ES-I3 (cell line): ENCODE data around the gene OPA3.
A peak's percentile ranks its signal among the peaks of the same experiment; 100 is the strongest.

Source experiments
- H3K36me3 ChIP-seq: 2 replicates; pipeline ENCODE4 v1.6.1; 2013; ENCODE audit warnings: mild to moderate bottlenecking, low read length, control low read depth, moderate library complexity; ENCODE audit not compliant: insufficient read depth
- H3K4me1 ChIP-seq: 2 replicates; pipeline ENCODE4 v1.6.1; 2013; ENCODE audit warnings: mild to moderate bottlenecking, control low read depth, low read length; ENCODE audit not compliant: insufficient read depth
- H3K9ac ChIP-seq: 2 replicates; pipeline ENCODE4 v1.6.1; 2013; ENCODE audit warnings: low read depth, mild to moderate bottlenecking, low read length, moderate library complexity
- H3K9me3 ChIP-seq: 2 replicates; pipeline ENCODE4 v1.6.1; 2013; ENCODE audit warnings: mild to moderate bottlenecking, low read length, moderate library complexity; ENCODE audit not compliant: control insufficient read depth, insufficient read depth

OPA3 gene

DNA sequence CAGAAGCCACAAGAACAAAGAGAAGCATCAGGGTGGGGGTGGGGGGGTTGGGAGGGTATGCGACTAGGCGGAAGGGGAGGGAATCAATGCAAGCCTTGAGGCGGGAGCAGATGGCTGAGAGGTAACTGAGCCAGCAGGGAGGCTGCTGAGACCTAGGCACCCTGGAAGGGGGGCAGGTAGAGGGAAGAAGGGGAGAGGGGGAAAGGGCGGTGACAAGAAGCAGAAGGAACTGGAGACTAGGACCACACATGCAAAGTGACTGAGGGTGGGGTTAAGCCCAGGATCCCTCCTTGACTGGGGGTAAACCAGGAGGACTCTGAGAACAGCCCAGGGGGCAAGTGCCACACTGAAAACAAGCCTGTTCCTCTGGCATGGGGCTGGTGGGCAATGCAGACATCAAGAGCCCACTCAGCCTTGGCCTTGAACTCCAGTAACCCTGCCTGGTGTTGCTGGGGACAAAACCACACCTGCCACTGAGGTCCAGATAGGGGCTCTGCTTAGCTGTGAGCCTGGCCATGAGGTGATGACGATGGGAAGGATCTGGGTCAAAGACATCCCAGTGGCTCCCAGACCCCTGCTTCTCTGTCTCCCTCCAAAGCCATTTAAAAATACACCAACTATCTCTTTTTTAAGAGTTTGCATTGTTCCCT is 20.3 kb downstream of the OPA3 start:
- Histone ChIP-seq H3K4me1 (peaks cover 11% of the 10 kb centered on the region), H3K9ac (peak overlapping the region; percentile 5; the same call in 1 of the 2 replicates), H3K9me3 (no peaks in the 10 kb centered on the region), H3K36me3 (no peaks in the 10 kb centered on the region)

DNA sequence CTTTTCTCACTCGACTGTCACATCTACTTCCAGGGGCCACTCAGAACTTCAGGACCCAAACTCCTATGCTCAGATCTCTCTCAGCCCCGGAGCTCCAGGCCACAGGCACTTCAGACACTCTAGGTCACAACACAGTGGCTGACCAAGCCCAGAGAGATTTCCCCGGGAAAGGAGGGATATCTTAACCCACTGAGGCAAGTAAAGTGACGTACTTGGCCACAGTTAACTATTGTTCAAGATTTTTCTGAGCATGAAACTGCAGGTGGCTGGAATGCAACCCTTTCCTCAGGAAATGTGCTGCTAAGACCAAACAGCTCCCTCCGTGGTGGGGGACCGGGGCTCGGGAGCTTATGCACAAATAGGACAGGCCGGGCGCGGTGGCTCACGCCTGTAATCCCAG is 23.9 kb downstream of the OPA3 start:
- Histone ChIP-seq H3K9ac (no peak overlapping the region), H3K4me1 (peaks cover 6% of the 10 kb centered on the region), H3K9me3 (no peaks in the 10 kb centered on the region), H3K36me3 (no peaks in the 10 kb centered on the region)

DNA sequence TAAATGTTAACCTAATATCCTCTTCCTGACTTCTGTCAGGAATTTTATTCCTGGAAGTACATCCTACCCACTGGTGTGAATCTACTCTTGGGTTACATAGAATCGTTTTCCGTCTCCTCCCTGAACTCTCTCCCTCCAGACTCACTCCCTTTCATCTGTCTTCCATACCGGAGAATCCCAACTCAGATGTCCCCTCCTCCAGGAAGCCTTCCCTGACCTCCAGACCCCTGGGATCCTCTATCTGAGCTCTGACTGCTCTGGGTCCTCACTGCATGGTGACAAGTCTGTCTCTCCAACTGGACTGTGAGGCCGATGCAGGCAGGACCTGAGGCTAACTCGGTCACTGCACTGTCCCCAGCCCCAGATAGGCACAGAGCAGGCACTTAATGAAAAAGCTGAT is 24.6 kb downstream of the OPA3 start:
- H3K4me1 ChIP-seq, result peaks cover 6% of the 10 kb centered on the region
- no peaks in the 10 kb centered on the region for H3K9me3 ChIP-seq
- no peaks in the 10 kb centered on the region for H3K36me3 ChIP-seq
- no peak overlapping the region for H3K9ac ChIP-seq

DNA sequence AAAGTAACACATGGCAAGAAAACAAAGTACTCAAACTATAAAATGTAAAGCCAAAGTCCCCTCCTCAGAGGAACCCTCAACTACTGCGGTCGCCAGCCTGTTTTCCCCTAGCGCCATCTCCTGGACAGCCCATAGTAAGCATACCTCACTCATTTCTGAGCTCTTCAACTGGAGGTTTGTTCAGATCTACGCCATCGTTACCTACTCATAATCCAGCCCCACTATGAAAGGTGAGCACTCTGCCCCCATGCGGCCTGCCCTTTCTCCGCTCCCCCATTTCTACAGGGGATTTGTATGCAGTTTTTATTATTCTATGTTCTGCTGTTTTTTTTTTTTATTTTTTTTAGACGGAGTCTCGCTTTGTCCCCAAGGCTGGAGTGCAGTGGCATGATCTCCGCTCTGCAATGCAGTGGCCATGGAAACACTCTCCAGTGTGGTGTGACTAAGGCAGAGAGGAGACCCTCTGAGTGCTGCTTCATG is 26.2 kb downstream of the OPA3 start:
- H3K9ac ChIP-seq, result no peak overlapping the region
- no peaks in the 10 kb centered on the region for H3K36me3 ChIP-seq
- H3K9me3 ChIP-seq, result no peaks in the 10 kb centered on the region
- H3K4me1 ChIP-seq, result no peaks in the 10 kb centered on the region

DNA sequence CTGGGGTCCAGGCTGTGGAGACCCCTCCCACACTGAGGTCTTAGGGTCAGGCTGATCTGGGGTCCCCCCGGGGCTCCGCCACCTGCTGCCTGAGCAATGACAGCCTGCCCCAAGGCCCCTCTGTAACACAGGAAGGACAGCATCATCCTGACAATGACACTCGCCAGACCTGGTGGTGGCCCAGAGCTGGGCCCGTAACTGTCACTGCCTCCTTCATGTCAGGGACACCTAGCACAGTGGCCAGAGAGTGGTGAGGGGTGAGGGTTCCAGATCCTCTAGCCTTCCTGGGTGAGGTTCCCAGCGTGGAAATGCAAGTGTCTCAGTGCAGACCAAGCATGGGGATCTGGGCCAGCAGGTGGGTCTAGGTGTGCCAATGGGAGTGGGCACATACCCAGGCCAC is 27.8 kb downstream of the OPA3 start:
- no peaks in the 10 kb centered on the region for H3K9me3 ChIP-seq
- no peaks in the 10 kb centered on the region; the same call in 1 of the 2 replicates for H3K4me1 ChIP-seq
- no peaks in the 10 kb centered on the region for H3K36me3 ChIP-seq
- no peak overlapping the region for H3K9ac ChIP-seq

GRCh38 chr19:45554481-45554880 is 30.1 kb downstream of the OPA3 start:
- no peaks in the 10 kb centered on the region; the same call in 1 of the 2 replicates for H3K4me1 ChIP-seq
- H3K9me3 ChIP-seq, result no peaks in the 10 kb centered on the region
- no peak overlapping the region for H3K9ac ChIP-seq
- H3K36me3 ChIP-seq, result no peaks in the 10 kb centered on the region

DNA sequence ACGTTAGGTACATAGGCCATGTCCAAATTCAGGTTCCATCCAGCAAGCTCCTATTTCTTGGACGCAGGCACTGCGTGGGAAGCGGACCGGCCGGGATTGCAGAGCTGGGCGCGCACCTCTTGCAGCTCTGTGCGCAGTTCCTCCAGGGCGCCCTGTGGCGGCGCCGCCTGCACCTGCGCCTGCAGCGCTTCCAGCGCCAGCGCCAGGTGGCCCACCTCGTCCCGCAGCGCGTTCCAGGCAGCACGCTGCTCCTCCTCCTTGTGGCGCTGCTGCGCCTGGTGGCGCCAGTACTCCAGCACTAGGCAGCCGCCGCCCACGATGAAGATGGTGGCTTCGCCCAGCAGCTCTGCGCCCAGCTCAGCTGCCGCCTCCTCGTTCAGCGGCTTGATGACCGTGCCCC is 31.1 kb downstream of the OPA3 start:
- Histone ChIP-seq H3K4me1 (no peaks in the 10 kb centered on the region; the same call in 1 of the 2 replicates), H3K36me3 (no peaks in the 10 kb centered on the region), H3K9ac (peak overlapping the region; percentile 24; the same call in 1 of the 2 replicates), H3K9me3 (no peaks in the 10 kb centered on the region)

DNA sequence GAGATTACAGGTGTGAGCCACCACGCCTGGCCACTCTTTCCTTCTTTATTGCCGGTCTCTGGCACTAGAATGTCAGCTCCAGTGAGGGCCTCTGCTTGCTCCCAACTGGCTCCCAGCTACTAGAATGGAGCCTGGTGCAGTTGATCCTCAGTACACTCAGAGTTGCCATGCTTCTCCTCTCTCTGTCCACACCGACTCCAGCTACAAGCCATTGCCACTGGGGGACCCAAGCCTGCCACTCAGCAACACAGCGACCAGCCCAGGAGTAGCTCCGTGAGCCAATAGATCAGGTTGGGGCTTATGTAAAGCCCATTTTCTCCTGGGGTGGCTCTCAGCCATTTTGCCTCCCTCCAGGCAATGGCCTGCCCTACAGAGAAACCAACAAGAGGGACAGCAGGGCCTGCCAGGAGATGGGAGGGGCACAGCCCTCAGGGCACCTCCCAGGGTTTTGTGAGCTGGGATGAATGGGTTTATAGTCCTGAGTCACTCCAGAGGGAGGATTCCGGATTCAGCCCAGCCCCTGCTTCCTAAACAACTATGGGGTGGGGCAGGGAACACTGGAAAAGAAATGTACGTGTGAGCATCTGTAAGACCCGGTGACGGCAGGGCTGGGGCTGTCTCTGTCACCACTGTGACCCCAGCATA is 36.5 kb downstream of the OPA3 start:
- no peaks in the 10 kb centered on the region for H3K9me3 ChIP-seq
- no peaks in the 10 kb centered on the region; the same call in 1 of the 2 replicates for H3K4me1 ChIP-seq
- no peaks in the 10 kb centered on the region for H3K36me3 ChIP-seq
- no peak overlapping the region for H3K9ac ChIP-seq

DNA sequence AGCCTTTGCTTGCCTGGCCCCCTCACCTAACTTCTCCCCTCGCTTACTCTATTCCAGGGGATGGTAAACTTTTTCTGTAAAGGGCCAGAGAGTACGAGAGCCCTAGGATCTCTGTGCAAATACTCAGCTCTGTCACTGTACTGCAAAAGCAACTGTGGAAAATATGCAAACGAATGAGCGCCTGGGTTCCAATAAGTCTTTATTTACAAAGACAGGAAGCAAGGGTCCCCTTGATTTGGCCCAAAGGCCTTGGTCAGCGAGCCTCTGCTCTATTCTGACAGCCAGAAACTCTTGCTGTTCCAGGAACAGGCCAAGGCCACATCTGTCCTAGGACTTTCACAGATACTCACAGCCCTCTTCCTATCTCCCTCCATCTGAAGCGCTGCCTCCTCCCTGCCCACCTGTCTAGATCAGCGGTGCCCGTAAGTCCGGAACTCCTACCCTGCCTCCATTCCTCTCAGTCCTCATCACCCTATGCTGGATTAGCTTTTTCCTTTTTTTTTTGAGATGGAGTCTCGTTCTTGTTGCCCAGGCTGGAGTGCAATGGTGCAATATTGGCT is 37.3 kb downstream of the OPA3 start:
- Histone ChIP-seq H3K4me1 (no peaks in the 10 kb centered on the region; the same call in 1 of the 2 replicates), H3K9me3 (no peaks in the 10 kb centered on the region), H3K9ac (no peak overlapping the region), H3K36me3 (no peaks in the 10 kb centered on the region)

- H3K9ac ChIP-seq, result no peak overlapping the region
- no peaks in the 10 kb centered on the region for H3K9me3 ChIP-seq
- no peaks in the 10 kb centered on the region for H3K36me3 ChIP-seq
- no peaks in the 10 kb centered on the region for H3K4me1 ChIP-seq
Measured at GRCh38 chr19:45542234-45542668, 42.4 kb downstream of the OPA3 start.

- H3K4me1 ChIP-seq, result no peaks in the 10 kb centered on the region
- H3K36me3 ChIP-seq, result no peaks in the 10 kb centered on the region
- no peak overlapping the region for H3K9ac ChIP-seq
- no peaks in the 10 kb centered on the region for H3K9me3 ChIP-seq
Measured at GRCh38 chr19:45539459-45539858, 45.1 kb downstream of the OPA3 start.

- Histone ChIP-seq H3K9me3 (peaks cover 4% of the 10 kb centered on the region; the same call in 1 of the 2 replicates), H3K4me1 (peaks cover 6% of the 10 kb centered on the region; the same call in 1 of the 2 replicates), H3K36me3 (no peaks in the 10 kb centered on the region), H3K9ac (no peak overlapping the region)
Measured at GRCh38 chr19:45531349-45531748, 53.3 kb downstream of the OPA3 start.

GRCh38 chr19:45529420-45529785 is 55.2 kb downstream of the OPA3 start:
- H3K36me3 ChIP-seq, result peaks cover 9% of the 10 kb centered on the region
- H3K9me3 ChIP-seq, result peaks cover 4% of the 10 kb centered on the region; the same call in 1 of the 2 replicates
- peaks cover 6% of the 10 kb centered on the region; the same call in 1 of the 2 replicates for H3K4me1 ChIP-seq
- peak overlapping the region; percentile 45; the same call in 1 of the 2 replicates for H3K9ac ChIP-seq

- peaks cover 4% of the 10 kb centered on the region; the same call in 1 of the 2 replicates for H3K9me3 ChIP-seq
- H3K36me3 ChIP-seq, result peaks cover 14% of the 10 kb centered on the region
- peak overlapping the region; percentile 45; the same call in 1 of the 2 replicates for H3K9ac ChIP-seq
- H3K4me1 ChIP-seq, result peaks cover 6% of the 10 kb centered on the region; the same call in 1 of the 2 replicates
Measured at GRCh38 chr19:45528744-45529419, 55.7 kb downstream of the OPA3 start.
